Activated CD4-positive, alpha-beta T cell treated with anti-CD3 and anti-CD28 coated beads for 48 hours (primary cell): ENCODE measurements around the gene COL8A2.
A peak's percentile ranks its signal among the peaks of the same experiment; 100 is the strongest.

Experiments
- DNase-seq: peaks from one replicate; pipeline ENCODE4 v3.0.0-alpha.2; 2020

Gene COL8A2

DNA sequence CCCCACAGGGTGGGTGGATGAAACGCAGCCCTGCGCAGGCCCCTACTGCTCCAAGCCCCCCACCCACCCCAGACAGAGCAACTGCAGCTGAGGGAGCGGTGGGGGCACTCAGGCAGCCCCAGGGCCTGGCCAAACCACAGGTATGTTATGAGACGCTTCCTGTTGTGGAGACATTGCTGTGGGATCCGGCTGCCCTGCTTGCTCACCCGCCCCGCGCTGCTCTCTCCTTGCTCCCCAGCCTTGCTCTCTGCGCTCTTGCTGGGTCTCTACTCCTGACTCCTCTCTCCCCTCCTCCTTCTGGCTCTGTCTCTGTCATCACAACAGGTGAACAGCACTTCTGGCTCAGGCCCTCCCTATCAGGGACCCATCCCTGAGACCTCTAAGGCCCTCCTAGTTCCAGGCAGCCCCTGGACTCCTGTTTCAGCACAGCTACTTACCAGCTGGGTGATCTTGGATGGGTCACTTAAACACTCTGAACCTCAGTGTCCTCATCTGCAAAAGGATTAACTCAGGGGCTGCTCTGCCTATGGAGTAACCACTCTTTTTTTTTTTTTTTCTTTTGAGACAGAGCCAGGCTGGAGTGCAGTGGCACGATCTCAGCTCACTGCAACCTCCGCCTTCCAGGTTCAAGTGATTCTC is 15.9 kb downstream of the COL8A2 start:
- peak; percentile 50 for DNase-seq

DNA sequence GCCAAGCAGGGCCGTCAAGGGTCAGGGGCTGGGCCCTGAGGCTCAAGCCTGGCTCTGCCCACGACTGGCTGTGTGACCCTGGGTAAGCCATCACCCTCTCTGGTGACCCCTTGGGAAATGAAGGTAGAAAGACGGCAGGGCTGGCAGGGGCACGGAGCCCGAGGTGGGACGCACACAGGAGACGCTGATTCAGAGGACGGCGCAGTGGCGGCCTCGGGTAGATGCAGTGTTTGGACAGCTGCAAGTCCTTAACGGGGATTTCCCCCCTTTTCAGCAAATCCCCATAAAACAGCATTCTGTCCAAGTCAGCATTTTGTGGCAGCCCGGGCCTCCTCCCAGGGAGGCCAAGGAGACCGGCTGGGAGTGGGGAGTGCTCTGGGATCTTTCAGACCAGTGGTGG is 16.7 kb downstream of the COL8A2 start:
- no peak for DNase-seq

DNA sequence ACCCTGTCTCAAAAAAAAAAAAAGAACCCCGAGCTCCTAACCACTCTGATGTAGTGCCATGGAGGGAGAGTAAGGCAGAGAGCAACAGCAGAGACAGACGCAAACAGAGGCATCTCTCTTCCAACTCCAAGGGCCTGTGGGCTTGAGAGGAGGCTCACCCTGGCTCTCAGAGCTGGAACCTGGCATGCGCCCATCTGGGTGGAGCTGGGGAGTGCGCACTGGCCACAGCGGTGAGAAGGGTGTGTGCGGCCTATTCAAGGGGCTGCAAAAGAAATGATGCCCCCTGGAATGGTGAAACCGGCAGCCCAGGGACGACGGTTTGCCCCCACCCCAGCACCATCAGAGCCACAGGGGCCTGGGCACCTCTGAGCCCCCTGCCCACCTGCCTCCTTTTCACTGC is 17.6 kb downstream of the COL8A2 start:
- no peak for DNase-seq

DNA sequence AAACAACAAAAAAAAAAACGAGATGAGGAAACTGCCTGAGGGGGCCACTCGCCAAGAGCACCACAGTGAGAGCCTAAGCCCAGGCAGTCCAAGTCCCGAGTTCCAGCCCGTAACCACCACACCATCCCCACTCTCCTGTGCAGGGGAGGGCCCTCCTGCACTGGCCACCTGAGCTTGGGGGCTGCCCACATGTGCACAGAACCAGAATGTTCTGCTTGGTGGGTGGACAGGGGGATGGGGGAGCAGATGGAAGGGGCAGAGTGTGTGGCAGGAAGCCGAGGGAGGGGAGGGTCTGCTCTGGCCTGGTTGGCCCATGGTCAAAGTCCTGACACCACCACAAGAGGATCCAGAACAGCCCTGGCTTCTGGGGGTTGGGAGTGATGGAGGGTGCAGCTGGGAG is 18.8 kb downstream of the COL8A2 start:
- no peak for DNase-seq

DNA sequence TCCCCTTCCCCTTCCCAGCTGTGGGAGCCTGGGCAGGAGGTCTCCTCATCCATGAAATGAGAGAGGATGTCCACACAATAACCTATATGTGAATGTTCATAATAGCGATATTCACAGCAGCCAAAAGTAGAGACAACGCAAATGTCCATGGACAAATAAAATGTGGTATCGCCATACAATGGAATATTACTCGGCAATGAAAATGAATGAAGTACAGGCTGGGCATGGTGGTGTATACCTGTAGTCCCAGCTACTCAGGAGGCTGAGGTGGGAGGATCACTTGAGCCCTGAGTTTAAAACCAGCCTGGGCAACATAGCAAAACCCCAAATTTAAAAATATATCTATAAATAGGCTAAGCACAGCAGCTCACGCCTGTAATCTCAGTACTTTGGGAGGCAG is 23.5 kb downstream of the COL8A2 start:
- no peak for DNase-seq

DNA sequence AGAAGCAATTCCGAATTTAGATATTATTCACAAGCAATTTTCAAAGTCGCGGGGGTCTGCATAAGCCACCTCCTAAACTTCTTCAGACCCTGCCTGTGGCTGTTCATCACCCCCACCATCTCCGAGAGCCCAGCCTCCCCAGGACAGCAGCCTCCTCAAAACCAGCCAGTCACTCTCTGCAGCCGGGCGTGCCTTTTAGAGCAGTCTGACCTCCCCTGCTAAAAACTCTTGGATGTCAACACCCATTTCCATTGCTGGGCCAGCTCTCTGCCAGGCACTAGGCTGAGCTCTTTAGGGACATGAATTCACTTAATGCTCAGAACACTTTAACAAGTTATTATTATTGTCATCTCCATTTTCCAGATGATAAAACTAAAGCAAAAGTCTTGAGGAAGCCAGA is 24.6 kb downstream of the COL8A2 start:
- no peak for DNase-seq

DNA sequence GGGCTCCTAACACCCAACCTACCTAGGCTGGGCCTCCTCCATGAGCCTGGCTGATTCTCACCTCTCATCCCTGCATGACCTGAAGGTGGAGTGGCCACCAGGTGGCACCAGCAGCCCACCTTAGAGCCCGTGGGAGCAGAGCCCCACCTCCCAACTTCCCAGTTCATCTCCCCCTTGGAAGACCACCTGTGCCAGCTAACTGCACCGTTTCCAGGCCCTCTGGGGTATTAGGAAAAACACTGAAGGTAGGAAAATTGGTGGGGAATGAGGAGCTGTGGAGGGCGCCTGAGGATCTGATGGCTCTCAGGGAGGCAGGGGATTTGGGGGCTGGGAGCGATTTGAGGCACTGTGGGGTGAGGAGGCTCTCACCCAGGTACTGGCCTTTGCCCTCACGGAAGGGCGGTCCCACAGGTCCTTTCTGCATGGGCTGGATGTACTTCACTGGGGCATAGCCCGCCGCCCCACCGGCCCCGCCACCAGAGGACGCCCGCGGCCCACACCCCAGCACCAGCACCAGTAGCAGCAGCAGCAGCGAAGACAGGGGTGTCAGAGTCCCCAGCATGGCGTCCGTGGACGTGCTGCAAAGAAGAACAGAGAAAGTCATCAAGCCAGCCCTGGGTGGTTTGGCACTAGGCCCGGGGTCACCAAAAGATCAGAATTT is 25.2 kb downstream of the COL8A2 start:
- peak; percentile 85 for DNase-seq

DNA sequence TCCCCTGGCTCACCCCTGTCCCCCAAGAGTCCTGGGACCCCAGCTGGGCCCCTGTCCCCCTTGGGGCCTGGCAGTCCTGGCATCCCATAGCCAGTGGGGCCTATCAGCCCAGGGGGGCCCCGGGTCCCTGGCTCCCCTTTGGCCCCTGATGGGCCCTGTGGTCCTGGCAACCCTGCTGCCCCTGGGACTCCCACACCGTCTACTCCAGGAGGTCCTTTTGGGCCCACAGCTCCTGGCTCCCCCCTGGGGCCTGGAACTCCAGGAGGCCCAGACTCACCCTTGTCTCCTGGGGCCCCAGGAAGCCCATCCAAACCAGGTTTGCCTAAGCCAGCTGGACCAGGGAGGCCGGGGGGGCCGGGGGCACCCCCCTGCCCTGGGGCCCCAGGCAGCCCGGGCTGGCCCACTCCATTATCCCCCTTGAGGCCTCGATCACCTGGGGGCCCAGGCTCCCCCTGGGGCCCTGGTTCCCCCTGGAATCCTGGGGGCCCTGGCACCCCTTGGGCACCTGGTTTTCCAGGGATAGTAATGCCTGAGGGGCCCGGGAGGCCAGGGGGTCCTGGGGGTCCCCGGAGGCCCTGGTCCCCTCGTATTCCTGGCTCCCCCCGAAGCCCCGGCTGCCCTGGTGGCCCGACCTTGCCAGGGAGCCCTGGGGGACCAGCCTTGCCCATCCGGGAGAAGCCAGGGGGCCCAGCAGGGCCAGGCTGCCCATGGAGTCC is 26.2 kb downstream of the COL8A2 start:
- no peak for DNase-seq

DNA sequence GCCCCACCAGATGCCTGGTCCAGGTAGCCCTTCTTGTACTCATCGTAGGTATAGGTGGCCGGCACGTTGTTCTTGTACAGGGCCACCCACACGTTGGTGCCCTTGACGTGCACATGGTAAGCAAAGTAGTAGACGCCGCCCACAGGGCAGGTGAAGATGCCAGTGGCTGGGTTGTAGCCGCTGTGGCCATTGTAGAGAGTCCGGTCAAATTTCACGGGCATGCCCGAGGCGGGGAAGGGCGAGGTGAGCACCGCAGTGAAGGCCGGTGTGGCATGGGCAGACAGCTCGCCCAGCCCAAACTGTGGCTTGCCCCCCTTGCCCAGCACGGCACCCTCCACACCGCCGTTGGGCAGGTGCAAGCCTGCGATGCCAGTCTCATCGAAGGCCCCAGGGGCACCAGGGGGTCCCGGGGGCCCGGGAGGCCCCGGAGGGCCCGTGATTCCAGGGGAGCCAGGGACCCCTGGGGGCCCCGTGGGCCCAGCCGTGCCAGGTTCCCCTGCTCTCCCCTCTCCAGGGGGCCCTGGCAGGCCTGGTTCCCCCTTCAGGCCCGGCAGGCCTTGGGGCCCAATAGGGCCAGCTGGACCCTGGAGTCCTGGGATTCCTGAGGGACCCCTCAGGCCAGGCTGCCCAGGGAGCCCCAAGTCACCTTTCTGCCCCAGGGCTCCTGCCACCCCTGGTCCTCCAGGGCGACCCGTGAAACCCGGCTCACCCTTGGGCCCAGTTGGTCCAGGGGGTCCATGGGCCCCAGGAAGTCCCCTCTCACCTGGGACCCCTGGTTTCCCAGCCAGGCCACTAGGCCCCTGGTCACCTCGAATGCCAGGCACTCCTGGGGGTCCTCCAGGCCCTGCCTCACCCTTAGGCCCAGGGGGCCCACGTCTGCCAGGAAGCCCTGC is 27.1 kb downstream of the COL8A2 start:
- no peak for DNase-seq

DNA sequence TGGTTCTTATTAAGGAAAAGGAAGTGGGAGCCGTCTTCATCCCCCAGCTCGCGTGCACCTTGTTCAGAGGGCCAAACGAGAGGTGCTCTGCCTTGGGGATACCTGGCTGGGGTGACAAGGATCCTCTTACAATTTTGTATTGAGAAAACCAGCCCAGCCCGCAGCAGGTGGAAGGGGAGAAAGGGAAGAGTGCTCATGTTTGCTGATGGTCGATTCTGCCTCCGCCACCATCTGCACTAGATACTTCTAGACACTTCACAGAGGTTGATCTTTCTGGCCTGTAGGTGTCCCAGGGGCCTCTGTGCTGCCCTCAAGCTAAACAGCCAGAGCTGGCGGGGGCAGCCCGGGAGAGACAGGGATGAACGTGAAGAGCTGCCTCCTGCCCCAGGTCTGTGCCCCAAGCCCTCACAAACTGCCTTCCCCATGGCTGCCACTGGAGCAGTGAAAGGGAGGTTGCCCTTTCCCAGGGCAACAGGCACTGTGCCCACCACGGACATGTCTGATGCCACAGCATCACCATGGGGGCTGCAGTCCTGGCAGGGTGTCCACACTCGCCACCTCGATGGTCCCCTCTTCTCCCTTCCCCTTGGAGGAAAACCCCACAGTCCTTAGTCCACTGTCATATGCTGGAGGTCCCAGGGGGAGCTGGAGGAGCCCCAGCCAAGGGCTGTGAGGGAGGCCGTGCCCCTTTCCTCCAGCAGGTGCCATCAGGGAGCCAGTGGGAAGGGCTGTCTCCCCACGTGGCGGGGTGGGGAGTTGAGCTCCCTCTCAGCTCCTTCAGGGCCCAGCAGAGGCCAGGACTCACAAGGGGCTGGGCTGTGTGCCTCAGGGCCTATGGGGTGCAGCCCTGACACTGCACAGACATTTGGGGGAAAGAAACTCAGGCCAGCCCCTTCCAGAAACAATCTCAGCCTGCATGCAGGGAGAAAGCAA is 28.3 kb downstream of the COL8A2 start:
- peak; percentile 31 for DNase-seq

DNA sequence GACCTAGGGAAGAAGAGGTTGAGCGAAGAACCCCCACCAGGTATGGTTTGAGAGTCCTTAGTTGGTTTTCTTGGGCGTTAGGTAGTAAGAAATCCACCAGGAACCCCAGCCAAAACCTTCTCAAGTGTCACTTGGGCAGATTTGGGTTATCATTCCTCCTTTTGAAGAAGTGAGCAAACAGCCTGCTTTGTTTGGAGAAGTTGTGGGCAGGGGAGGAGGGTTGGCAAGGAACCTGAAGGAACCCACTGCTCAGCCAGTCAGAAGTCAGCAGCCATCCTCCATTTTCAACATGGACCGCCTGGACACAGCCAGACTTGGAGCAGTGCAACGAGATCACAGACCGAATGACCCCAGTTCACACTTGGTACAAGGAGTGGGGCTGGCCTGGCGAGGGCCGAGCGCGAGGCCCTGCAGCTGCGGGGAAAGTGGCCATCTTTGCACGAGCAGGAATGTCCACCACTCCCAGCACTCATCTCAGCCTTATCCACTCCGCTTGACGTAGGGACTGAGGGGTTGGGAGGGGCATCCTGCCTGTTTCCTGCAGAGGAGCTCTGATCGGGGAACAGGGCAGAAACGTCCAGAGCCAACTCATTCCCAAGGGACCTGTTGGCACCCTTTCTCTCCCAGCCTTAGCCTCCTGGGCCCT is 29.1 kb downstream of the COL8A2 start:
- no peak for DNase-seq

DNA sequence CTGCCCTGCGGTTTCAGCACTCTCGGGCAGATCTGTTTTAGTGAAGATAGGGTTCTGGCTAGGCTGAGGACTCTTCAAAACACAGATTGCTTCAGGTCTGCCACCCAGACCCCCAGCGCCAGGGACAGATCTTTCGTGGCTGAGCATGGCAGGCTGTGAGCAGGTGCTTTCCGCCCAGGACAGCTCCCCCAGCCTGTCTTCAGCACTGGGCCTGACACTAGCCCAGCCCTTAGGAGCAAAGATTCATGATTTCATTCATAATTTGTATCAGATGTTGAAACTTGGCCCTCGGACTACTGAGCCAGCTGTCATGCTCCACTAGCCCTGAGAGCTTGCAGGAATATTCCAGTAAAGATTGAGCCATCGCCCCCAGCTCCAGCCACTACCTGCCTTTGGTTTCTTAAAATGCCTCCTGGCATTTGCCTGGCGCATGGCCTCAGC is 30.4 kb downstream of the COL8A2 start:
- no peak for DNase-seq

DNA sequence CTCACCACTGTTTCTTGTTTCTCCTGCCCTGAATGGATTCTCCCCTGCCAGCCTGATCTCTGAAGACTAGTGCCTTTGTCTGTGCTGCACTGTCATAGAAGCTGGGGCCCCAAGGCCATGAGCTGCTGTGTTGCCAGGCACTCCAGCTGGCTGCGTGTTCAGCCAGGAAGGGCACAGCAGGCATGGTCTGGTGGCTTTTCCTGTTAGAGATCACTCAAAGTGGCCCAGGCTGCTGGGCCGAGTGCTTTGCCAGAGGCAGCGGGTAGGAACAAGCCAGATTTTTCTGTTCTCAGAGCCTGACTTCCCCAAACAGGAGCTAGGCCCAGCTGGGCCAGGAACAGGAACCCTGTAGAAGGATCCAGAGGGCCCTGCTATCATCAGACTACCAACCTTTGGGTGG is 31.1 kb downstream of the COL8A2 start:
- no peak for DNase-seq

DNA sequence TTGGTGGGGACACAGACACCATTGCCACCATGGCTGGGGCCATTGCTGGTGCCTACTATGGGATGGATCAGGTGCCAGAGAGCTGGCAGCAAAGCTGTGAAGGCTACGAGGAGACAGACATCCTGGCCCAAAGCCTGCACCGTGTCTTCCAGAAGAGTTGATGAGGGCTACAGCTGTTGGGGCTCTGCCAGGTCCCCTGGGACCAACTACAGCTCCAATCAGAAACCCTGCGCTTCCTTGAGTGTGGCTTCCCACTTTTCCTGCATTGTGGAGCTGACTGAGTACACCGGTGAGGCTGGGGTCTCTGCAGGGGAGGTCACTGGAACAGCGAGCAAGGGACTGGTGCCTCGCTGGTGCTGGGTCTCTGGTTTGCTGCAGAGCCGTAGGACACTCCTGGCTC is 31.8 kb downstream of the COL8A2 start:
- DNase-seq, result no peak

DNA sequence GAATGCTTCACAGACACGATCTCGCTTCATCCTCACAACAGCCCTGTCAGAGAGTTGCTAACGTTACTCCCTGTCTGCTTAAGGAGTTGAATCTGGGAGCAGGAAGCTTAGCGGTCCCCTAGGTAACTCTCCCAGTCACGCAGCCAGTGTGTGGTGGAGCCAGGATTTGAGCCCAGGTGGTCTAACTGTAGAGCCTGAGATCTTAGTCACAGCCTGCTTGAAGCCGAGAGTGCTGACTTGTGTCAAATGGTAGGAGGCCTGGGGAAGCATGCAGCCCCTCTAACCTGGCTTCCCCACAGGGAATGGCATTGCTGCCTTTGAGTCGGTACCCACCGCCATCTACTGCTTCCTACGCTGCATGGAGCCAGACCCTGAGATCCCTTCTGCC is 32.2 kb downstream of the COL8A2 start:
- no peak for DNase-seq

DNA sequence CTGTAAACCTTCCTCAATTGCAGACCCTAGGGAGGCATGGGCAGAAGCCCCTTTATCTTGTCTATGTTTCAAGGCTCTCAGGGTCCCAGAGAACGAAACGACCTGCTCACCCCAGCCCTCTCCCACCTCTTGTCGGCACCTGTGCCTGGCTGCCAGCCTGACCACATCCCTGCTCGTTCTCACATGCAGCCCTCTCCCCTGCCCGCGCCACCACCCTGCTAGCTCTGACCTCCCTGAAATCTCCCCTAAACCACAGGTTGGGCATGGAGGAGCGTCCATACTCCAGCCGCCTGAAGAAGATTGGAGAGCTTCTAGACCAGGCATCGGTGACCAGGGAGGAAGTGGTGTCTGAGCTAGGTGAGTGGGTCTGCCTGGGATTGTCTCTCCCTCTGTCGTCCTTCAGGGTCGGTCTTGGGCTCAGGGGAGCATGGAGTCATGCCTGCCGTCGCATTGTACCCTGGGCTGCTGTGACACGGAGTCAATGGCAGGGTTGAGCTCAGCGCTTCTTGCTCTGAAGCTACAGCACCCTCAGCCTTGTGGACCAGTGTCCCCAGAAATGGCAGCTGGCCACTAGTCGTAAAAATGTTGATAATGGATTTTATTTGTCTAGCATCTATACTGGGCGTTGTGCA is 32.7 kb downstream of the COL8A2 start:
- no peak for DNase-seq

DNA sequence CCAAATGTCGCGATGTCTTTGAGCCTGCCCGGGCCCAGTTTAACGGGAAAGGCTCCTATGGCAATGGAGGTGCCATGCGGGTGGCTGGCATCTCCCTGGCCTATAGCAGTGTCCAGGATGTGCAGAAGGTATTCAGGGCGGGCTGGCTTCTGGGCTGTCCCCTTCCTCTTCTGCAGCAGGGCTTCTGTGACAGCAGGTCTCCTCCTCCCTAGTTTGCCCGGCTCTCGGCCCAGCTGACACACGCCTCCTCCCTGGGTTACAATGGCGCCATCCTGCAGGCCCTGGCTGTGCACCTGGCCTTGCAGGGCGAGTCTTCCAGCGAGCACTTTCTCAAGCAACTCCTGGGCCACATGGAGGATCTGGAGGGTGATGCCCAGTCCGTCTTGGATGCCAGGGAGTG is 33.3 kb downstream of the COL8A2 start:
- DNase-seq, result no peak

DNA sequence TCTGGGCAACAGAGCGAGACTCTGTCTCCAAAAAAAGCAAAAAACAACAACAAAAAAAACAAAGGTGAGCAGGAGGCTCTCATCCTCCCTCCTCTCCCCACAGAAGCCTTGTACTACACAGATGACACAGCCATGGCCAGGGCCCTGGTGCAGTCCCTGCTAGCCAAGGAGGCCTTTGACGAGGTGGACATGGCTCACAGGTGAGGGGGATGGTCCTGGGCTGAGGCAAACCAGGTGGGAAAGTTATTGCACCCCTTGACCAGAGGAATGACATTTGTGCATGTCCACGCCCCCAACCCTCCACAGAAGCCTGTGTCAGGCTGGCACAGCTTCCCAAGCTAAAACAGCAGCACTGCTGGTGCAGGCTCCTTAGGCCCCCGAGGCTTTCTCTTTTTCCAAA is 33.9 kb downstream of the COL8A2 start:
- no peak for DNase-seq

DNA sequence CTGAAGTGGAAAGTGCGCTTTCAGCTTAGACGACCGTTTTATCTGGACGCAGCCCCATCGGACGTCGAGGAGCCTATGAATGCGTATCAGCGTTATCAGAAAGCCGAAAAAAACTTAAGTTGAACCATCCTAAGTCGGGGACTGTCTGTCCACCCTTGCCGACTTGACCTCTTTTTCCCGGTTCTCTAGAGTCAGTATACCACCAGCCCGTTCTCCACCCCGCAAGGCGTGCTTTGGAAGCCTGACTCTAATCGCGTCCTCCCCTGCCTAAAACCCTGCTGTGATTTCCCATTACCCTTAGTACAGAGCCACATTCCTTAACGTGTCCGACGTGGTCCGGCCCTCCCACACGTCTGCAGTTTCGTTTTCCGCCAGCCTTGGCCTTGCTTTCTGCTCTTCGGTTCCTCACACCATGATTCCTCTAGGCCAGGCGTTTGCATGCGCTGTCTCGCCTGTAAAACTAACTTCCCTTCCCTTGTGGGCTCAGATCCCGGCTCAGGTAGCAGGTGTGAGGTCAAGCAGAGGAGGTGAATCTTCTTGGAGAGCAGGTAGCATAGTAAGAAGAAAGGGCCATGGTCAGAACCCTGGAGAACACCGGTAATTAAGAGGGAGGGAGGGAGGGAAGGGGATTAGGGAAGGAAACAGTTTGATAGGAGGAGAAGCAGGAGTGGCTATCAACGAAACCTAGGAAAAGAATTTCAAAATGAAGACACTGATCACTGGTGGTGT is 35.5 kb downstream of the COL8A2 start:
- DNase-seq, result peak; percentile 17
